ENCODE results near the gene FIBCD1.

FIBCD1 gene

GRCh38 chr9:130973686-130974281 lies 34.7 kb upstream of the FIBCD1 start:
- TF ChIP-seq, protein P1, sequence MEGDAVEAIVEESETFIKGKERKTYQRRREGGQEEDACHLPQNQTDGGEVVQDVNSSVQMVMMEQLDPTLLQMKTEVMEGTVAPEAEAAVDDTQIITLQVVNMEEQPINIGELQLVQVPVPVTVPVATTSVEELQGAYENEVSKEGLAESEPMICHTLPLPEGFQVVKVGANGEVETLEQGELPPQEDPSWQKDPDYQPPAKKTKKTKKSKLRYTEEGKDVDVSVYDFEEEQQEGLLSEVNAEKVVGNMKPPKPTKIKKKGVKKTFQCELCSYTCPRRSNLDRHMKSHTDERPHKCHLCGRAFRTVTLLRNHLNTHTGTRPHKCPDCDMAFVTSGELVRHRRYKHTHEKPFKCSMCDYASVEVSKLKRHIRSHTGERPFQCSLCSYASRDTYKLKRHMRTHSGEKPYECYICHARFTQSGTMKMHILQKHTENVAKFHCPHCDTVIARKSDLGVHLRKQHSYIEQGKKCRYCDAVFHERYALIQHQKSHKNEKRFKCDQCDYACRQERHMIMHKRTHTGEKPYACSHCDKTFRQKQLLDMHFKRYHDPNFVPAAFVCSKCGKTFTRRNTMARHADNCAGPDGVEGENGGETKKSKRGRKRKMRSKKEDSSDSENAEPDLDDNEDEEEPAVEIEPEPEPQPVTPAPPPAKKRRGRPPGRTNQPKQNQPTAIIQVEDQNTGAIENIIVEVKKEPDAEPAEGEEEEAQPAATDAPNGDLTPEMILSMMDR (IDR thresholded peaks at IDR 0.05; ENCODE audit: low read depth, low read length), result no peak

GRCh38 chr9:130972957-130973685 lies 34.1 kb upstream of the FIBCD1 start:
- DNase-seq (ENCODE audit: extremely low read depth, low read depth), result no peak
- TF ChIP-seq, protein P1 (IDR thresholded peaks at IDR 0.05; ENCODE audit: low read depth, low read length), result no peak

More at GRCh38 chr9:130973686-130974281, 34.7 kb upstream of the FIBCD1 start:
- DNase-seq (ENCODE audit: extremely low read depth, low read depth), result no peak

GRCh38 chr9:130972277-130972956 lies 33.4 kb upstream of the FIBCD1 start:
- TF ChIP-seq, protein P1 (IDR thresholded peaks at IDR 0.05; ENCODE audit: low read depth, low read length), result no peak
- DNase-seq (ENCODE audit: extremely low read depth, low read depth), result no peak

DNA sequence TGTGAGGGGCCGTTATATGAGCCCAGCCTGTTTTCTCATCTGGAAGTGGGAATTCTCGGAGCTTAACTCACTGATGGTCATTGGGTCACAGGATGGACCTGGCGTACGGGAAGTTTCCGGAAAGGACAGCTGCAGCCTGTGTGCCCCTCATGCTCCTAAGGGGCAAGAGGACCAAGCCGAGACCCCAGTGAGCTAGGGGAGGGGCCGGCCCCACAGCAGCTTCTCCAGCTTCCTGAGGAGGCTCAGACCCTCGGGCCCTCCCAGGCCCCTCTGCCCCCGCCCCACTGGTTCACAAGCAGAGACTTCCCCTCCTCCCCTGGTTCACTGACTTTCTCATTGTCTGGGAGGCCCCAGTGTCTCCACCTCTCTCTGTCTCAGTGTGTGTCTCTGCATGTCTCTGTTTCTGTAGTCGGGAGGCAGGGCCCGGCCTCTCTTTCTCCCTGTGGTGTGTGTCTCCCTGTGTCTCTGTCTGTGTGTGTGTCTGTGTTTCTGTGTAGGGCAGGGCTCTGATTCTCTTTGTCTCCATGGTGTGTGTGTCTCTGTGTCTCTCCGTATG lies 32.3 kb upstream of the FIBCD1 start:
- TF ChIP-seq, protein P1 (IDR thresholded peaks at IDR 0.05; ENCODE audit: low read depth, low read length), result no peak

GRCh38 chr9:130970855-130971254 lies 31.8 kb upstream of the FIBCD1 start:
- TF ChIP-seq, protein P1 (IDR thresholded peaks at IDR 0.05; ENCODE audit: low read depth, low read length), result no peak
- DNase-seq (ENCODE audit: extremely low read depth, low read depth), result no peak

More for the DNA sequence above, 32.3 kb upstream of the FIBCD1 start:
- no peak for DNase-seq (ENCODE audit: extremely low read depth, low read depth)

GRCh38 chr9:130970052-130970451 lies 31.0 kb upstream of the FIBCD1 start:
- TF ChIP-seq, protein P1 (IDR thresholded peaks at IDR 0.05; ENCODE audit: low read depth, low read length), result no peak
- no peak for DNase-seq (ENCODE audit: extremely low read depth, low read depth)
